MM.1S (cell line): ENCODE data around the gene VPS13C.

Experiments used
- CTCF ChIP-seq: fragments of 300-600 bp; sonication (generic); IDR thresholded peaks from 2 replicates; pipeline ENCODE4 v1.5.1; 2016; ENCODE audit warnings: antibody characterized with exemption, low read length, mixed read lengths
- EZH2 ChIP-seq: fragments of 300-600 bp; sonication (generic); optimal IDR thresholded peaks from 2 replicates; pipeline ENCODE3; 2017; ENCODE audit warnings: low read depth, mild to moderate bottlenecking, antibody characterized with exemption, low read length, mixed read lengths
- EZH2phosphoT487 ChIP-seq: fragments of 300-600 bp; sonication (generic); IDR thresholded peaks from 2 replicates; pipeline ENCODE4 v1.6.1; 2018; ENCODE audit warnings: antibody characterized with exemption, low read length

DNA sequence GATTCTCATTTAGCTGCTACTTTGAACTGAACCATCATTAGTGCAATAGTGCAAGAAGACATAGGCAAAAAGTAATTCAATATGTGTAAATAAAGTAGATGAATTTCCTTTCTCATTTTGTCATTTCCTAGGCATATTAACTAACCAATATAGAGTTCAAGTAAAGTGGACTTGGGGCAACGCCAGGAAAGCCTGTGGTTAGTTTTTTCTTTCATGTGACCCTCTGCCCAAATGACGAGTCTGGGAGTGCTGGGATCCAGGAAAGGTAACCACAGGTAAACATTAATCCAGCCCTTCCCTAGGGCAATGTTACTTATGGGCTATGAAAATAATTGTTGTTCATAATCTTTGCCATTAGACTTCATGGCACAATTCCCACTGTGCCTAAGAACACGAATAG, 181.0 kb downstream of the VPS13C start:
- TF ChIP-seq CTCF, result no peak
- TF ChIP-seq EZH2phosphoT487, result no peak
- no peak for TF ChIP-seq EZH2
